ENCODE data around the gene RLN3.

Gene RLN3

DNA sequence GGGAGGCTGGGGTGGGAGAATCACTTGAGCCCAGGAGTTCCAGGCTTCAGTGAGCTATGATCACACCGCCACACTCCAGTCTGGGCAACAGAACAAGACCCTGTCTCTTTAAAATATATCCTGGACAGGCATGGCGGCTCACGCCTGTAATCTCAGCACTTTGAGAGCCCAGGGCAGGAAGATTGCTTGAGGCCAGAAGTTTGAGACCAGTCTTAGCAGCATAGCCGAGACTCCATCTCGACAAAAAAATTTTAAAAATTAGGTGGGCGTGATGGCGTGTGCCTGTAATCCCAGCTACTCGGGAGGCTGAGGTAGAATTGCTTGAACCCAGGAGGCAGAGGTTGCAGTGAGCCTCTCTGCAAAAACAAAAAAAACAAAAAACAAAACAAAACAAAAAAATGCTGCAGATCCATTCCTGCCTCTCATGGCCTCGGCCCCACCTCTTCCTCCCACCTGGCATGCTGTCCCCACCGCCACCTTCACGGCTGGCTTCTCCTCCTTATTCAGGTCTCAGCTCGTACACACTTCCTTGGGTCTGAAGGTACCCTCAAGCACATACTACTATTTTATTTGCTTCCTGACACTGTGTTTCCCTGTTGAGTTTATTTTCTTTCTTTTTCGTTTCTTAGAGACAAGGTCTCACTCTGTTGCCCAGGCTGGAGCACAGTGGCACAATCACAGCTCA lies 27.1 kb upstream of the RLN3 start:
- no peak for TF ChIP-seq ZNF274 (IDR thresholded peaks at IDR 0.05; ENCODE audit: low read depth, low read length)
- no peak for TF ChIP-seq SUZ12 (IDR thresholded peaks at IDR 0.05; ENCODE audit: extremely low read depth, insufficient read depth, insufficient read length)
- no peak for TF ChIP-seq YY1 (IDR thresholded peaks at IDR 0.05; ENCODE audit: insufficient read depth, insufficient read length)
- peaks cover 22% of the 10 kb centered on the region for H3K9me3 ChIP-seq (ENCODE audit: insufficient read depth, low read length)
- no peak for DNase-seq (ENCODE audit: low read depth, low spot score)
- no peak overlapping the region for H3K4me3 ChIP-seq (ENCODE audit: insufficient read length, low read depth)
- no peak overlapping the region for H3K9ac ChIP-seq (ENCODE audit: insufficient read length, low read depth)
- peaks cover 18% of the 10 kb centered on the region for H3K4me1 ChIP-seq (ENCODE audit: insufficient read depth, insufficient read length)
- H3K27me3 ChIP-seq (ENCODE audit: insufficient read depth, insufficient read length) = no peaks in the 10 kb centered on the region
- peaks cover 33% of the 10 kb centered on the region for H3K36me3 ChIP-seq (ENCODE audit: insufficient read depth, insufficient read length, low read length)

DNA sequence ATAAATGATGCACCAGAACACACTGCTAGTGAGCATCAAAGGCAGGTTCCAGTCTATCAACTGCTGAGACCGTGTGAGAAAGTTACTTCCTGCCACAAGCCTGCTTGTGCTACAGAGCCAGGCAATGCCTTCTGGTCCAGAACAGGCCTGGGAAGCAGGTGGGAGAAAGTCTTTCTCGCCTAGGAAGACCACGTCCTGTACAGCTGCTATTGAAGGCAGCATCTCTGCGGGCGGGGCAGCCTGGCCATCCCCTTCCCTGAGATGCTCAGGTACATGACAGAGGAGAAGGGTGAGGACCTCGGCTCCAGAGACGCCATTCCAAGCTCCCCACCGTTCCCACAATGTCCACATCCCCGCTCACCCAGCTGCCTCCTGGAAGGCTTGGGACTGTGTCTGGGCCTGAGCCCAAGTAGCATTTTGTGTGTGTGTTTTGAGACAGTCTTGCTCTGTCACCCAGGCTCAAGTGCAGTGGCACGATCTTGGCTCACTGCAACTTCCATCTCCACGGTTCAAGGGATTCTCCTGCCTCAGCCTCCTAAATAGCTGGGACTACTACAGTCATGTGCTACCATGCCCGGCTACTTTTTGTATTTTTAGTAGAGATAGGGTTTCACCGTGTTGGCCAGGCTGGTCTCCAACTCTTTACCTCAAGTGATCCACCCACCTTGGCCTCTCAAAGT lies 25.2 kb upstream of the RLN3 start:
- H3K9ac ChIP-seq (ENCODE audit: insufficient read length, low read depth) = no peak overlapping the region
- TF ChIP-seq YY1 (IDR thresholded peaks at IDR 0.05; ENCODE audit: insufficient read depth, insufficient read length) = no peak
- TF ChIP-seq SUZ12 (IDR thresholded peaks at IDR 0.05; ENCODE audit: extremely low read depth, insufficient read depth, insufficient read length) = no peak
- no peak for TF ChIP-seq ZNF274 (IDR thresholded peaks at IDR 0.05; ENCODE audit: low read depth, low read length)
- H3K4me1 ChIP-seq (ENCODE audit: insufficient read depth, insufficient read length) = peaks cover 7% of the 10 kb centered on the region
- no peaks in the 10 kb centered on the region for H3K27me3 ChIP-seq (ENCODE audit: insufficient read depth, insufficient read length)
- no peak for DNase-seq (ENCODE audit: low read depth, low spot score)
- H3K4me3 ChIP-seq (ENCODE audit: insufficient read length, low read depth) = no peak overlapping the region
- peaks cover 22% of the 10 kb centered on the region for H3K9me3 ChIP-seq (ENCODE audit: insufficient read depth, low read length)
- H3K36me3 ChIP-seq (ENCODE audit: insufficient read depth, insufficient read length, low read length) = peaks cover 17% of the 10 kb centered on the region

DNA sequence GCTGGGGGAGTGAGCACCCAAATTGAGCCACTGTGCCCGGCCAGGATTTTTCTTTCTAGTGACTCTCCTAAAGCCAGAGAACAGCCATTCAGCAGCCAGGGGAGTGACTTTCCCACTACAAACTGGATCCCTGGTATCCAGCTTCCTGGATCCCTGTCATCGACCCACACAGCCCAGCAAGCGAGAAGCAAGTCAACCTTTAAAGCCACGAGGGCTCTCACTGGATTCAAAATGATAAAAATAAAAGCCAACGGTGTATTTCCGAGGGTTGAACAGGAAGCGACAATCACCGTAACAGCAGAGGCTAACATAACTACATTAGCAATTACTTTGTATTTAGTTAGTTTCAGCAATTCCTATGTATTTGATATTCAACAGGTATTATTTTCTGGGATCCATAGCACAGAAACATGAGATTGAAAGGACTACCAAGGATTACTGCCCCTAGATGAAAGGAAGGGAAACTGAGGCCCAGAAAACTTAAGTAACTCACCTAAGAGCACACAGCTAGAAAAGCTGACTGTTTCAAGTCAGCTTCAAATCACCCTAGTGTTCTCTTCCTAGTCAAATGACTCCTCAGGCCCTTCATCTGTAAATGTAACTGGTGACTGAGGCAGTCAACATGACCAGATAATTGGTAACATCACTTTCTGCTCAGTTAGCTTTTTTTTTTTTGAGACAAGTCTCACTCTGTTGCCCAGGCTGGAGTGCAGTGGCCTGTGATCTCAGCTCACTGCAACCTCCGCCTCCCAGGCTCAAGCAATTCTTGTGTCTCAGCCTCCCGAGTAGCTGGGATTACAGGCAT lies 24.5 kb upstream of the RLN3 start:
- no peak overlapping the region for H3K9ac ChIP-seq (ENCODE audit: insufficient read length, low read depth)

DNA sequence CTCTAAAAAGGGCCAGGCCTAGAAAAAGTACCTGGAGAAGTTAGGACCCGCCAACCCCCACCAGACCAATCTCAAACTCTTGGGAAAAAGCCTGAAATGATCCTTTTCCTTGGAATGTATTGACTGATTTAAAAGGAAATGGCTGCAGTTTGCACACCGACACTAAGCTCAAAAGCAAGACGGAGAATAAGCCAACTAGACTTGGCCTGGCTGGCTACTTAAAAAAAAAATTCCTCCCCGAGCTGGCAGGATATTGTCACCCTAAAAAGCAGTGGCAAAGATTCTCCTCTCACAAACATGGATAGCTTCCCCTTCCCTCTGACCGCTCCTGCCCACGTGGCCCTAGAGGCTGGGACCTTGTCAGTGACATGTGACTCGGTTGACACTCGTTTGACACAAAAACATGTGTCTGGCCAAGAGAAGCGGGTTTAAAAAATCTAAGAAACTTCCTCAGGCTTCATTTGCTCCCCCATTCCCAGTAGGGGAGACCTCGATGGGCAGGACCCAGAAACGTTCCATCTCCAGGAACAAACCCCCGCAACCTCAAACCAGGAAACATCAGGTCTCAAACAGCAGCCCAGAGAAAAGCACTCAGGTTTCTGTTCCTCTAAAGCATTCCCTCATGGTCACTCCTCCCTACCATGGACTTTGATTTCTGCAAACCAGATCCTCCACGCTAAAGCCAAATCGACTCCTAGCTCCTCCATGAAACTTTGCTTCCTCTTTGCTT lies 23.2 kb upstream of the RLN3 start:
- Histone ChIP-seq H3K4me3 (ENCODE audit: insufficient read length, low read depth) (no peak overlapping the region), H3K36me3 (ENCODE audit: insufficient read depth, insufficient read length, low read length) (peaks cover 7% of the 10 kb centered on the region), H3K4me1 (ENCODE audit: insufficient read depth, insufficient read length) (peaks cover 5% of the 10 kb centered on the region), H3K27me3 (ENCODE audit: insufficient read depth, insufficient read length) (no peaks in the 10 kb centered on the region), H3K9ac (ENCODE audit: insufficient read length, low read depth) (no peak overlapping the region), H3K9me3 (ENCODE audit: insufficient read depth, low read length) (peaks cover 4% of the 10 kb centered on the region)
- DNase-seq (ENCODE audit: low read depth, low spot score) = no peak
- TF ChIP-seq ZNF274 (IDR thresholded peaks at IDR 0.05; ENCODE audit: low read depth, low read length) (no peak), SUZ12 (IDR thresholded peaks at IDR 0.05; ENCODE audit: extremely low read depth, insufficient read depth, insufficient read length) (no peak), YY1 (IDR thresholded peaks at IDR 0.05; ENCODE audit: insufficient read depth, insufficient read length) (no peak)

More for the DNA sequence above, 24.5 kb upstream of the RLN3 start:
- TF ChIP-seq ZNF274 (IDR thresholded peaks at IDR 0.05; ENCODE audit: low read depth, low read length) (no peak), SUZ12 (IDR thresholded peaks at IDR 0.05; ENCODE audit: extremely low read depth, insufficient read depth, insufficient read length) (no peak), YY1 (IDR thresholded peaks at IDR 0.05; ENCODE audit: insufficient read depth, insufficient read length) (no peak)
- Histone ChIP-seq H3K4me1 (ENCODE audit: insufficient read depth, insufficient read length) (peaks cover 5% of the 10 kb centered on the region), H3K27me3 (ENCODE audit: insufficient read depth, insufficient read length) (no peaks in the 10 kb centered on the region), H3K9me3 (ENCODE audit: insufficient read depth, low read length) (peaks cover 17% of the 10 kb centered on the region), H3K4me3 (ENCODE audit: insufficient read length, low read depth) (no peak overlapping the region), H3K36me3 (ENCODE audit: insufficient read depth, insufficient read length, low read length) (peaks cover 15% of the 10 kb centered on the region)
- DNase-seq (ENCODE audit: low read depth, low spot score) = no peak

DNA sequence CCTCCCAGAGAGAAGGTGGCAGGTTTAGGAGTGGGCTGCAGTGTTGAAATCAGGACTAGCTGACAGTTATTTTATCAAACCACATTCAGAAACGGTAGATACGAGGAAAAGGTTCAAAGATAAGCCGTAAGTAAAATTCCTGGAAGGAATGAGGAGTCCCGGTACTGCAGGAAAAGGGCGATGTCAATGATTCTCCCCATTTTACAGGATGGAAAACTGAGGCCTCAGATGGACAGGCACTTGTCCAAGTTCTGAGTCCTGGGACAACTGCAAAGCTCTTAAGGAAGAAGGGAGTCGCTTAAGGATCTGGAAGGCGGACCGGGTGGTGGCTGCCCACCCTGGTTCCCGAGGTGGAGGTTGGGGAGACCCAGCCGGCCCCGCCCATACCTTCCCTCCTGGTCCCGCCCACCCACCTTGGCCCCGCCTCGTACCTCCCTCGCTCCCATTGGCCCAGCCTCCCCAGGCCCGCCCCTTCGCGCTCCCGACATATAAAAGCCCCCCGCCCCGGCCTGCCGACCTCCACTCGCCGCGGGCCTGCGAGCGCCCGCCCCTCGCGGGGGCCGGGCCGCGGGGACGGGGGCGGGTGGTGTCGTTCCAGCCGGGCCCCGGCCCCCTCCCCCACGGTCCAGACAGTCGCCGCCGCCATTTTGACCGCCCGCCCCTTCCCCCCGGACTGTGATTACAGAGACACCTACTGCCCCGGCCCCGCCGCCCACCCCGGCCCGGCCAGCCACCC lies 22.4 kb upstream of the RLN3 start:
- TF ChIP-seq YY1 (IDR thresholded peaks at IDR 0.05; ENCODE audit: insufficient read depth, insufficient read length) = no peak
- TF ChIP-seq SUZ12 (IDR thresholded peaks at IDR 0.05; ENCODE audit: extremely low read depth, insufficient read depth, insufficient read length) = no peak
- no peak for TF ChIP-seq ZNF274 (IDR thresholded peaks at IDR 0.05; ENCODE audit: low read depth, low read length)
- peak overlapping the region; percentile 93 for H3K9ac ChIP-seq (ENCODE audit: insufficient read length, low read depth)
- DNase-seq (ENCODE audit: low read depth, low spot score) = peak; percentile 74
- H3K36me3 ChIP-seq (ENCODE audit: insufficient read depth, insufficient read length, low read length) = peaks cover 2% of the 10 kb centered on the region
- no peaks in the 10 kb centered on the region for H3K9me3 ChIP-seq (ENCODE audit: insufficient read depth, low read length)
- H3K27me3 ChIP-seq (ENCODE audit: insufficient read depth, insufficient read length) = no peaks in the 10 kb centered on the region
- H3K4me1 ChIP-seq (ENCODE audit: insufficient read depth, insufficient read length) = peaks cover 5% of the 10 kb centered on the region
- peak overlapping the region; percentile 55 for H3K4me3 ChIP-seq (ENCODE audit: insufficient read length, low read depth)

DNA sequence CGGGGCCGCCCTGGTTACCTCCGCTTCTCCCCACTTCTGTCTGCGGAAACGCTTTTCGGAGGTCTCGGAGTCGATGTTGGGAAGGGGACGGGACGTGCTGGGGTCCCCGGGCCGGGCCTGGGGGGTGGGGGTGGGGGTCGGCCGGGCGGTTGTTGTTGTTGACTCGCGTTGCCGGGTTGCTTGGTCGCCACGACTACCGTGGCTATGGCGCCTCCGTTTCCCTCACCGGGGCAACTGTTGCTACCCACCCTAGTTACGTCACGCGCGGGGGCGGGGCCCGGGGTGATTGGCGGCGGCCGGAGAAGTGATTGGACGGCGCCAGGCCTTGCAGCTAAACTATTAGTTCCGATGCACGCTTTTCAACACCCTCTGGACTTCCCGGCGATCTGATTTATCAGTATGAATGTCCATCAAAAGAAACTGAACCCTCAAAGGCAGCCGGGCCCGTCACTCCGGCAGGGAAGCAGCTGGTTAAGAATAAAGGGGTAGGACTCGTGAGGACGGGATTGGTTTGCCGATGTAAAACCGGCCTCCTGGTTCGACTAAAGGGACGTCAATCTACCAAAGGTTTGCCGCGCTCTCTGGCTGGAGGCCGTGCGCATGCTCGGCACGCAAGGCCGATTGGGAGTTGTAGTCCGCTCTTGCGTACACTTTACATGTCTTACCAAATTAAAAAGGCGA lies 21.7 kb upstream of the RLN3 start, which contains the start of gene RFX1:
RFX1 (minus strand) TSS at position 236 of the 681 bp plus-strand sequence. CDS start 12,477 bp downstream, outside the sequence.
- no peaks in the 10 kb centered on the region for H3K9me3 ChIP-seq (ENCODE audit: insufficient read depth, low read length)
- H3K4me1 ChIP-seq (ENCODE audit: insufficient read depth, insufficient read length) = peaks cover 5% of the 10 kb centered on the region
- no peaks in the 10 kb centered on the region for H3K36me3 ChIP-seq (ENCODE audit: insufficient read depth, insufficient read length, low read length)
- peak within 1 kb of the TSS; percentile 55 for H3K4me3 ChIP-seq (ENCODE audit: insufficient read length, low read depth)
- peak; percentile 99 for DNase-seq (ENCODE audit: low read depth, low spot score)
- TF ChIP-seq SUZ12 (IDR thresholded peaks at IDR 0.05; ENCODE audit: extremely low read depth, insufficient read depth, insufficient read length) (no peak), YY1 (IDR thresholded peaks at IDR 0.05; ENCODE audit: insufficient read depth, insufficient read length) (peak; percentile 67), ZNF274 (IDR thresholded peaks at IDR 0.05; ENCODE audit: low read depth, low read length) (no peak)
- no peaks in the 10 kb centered on the region for H3K27me3 ChIP-seq (ENCODE audit: insufficient read depth, insufficient read length)
- H3K9ac ChIP-seq (ENCODE audit: insufficient read length, low read depth) = peak within 1 kb of the TSS; percentile 93
